HepG2 (cell line): ENCODE data around the gene GAREM1. TPM values are rescaled to one million over a fixed set of nuclear protein-coding genes. Genes with fewer than 3 reads are reported as not detected.

ENCODE experiments used
- ATAC-seq: fragments of 200-7000 bp; cut with Tn5 transposase; 3 replicates; pipeline ENCODE4 v1.9.1; 2020; ENCODE audit warnings: mild to moderate bottlenecking, moderate library complexity
- BruUV-seq: library from RNA; stranded (reverse); fragments of 400-500 nt; replicated peaks from 2 replicates; lab custom pipeline; 2021; lab: Mats Ljungman, UMichigan
- CTCF ChIA-PET: fragments of 300-600 bp; formaldehyde crosslinking; extraction: SDS; loops from one replicate; lab custom pipeline; 2021; ENCODE audit warnings: low total read pairs, inconsistent platforms, low intra/inter-chr PET ratio; lab: Yijun Ruan, JAX
- POLR2A ChIA-PET: fragments of 350-600 bp; sonication (Branson Sonifier 250); formaldehyde crosslinking; loops from one replicate; lab custom pipeline; 2020; ENCODE audit warnings: antibody characterized with exemption, inconsistent platforms; lab: Yijun Ruan, JAX
- DNase-seq: peaks from one replicate; pipeline ENCODE4 v3.0.0-alpha.2; 2015; ENCODE audit warnings: low spot score
- FAIRE-seq: peaks from 3 replicates; lab custom pipeline; 2011; peaks lifted over from hg19 to GRCh38; lab: Jason Lieb, UNC
- H2AFZ ChIP-seq: one replicate; pipeline ENCODE4 v1.6.1; 2011; ENCODE audit warnings: low read length, inconsistent platforms
- H3K27ac ChIP-seq: fragments of 300-600 bp; 3 replicates; pipeline ENCODE4 v1.8.0; 2011; ENCODE audit warnings: mixed run types, mild to moderate bottlenecking, mixed read lengths, low read length, inconsistent platforms; ENCODE audit not compliant: insufficient read depth; ENCODE audit errors: extremely low read length
- H3K27me3 ChIP-seq, 2 experiments: fragments of 200-600 bp in 1 of 2; 2 replicates in 1 of 2; 3 replicates in 1 of 2; pipeline versions ENCODE4 v1.6.0 to v1.8.0; 2011; ENCODE audit warnings: low read length in 2 of 2, mild to moderate bottlenecking in 2 of 2, moderate library complexity in 2 of 2, inconsistent platforms in 1 of 2; ENCODE audit not compliant: insufficient read depth in 2 of 2, control insufficient read depth in 1 of 2
- H3K36me3 ChIP-seq, 2 experiments: fragments of 200-600 bp in 1 of 2; replicated peaks in 1 of 2; 2 replicates in 1 of 2; 3 replicates in 1 of 2; pipeline versions ENCODE4 v1.5.1 to v1.8.0; 2011; ENCODE audit warnings: low read length in 2 of 2, inconsistent platforms in 1 of 2; ENCODE audit not compliant: insufficient read depth in 2 of 2, control insufficient read depth in 1 of 2
- H3K4me1 ChIP-seq: 2 replicates; pipeline ENCODE4 v1.5.1; 2012; ENCODE audit warnings: low read length, inconsistent platforms; ENCODE audit not compliant: insufficient read depth
- H3K4me2 ChIP-seq: 2 replicates; pipeline ENCODE4 v1.6.0; 2011; ENCODE audit warnings: low read depth, low read length, inconsistent platforms
- H3K4me3 ChIP-seq, 3 experiments: fragments of 200-600 bp in 1 of 3; sonication (generic), shearing (Covaris generic) in 1 of 3; replicated peaks in 1 of 3; 2 replicates each; pipeline ENCODE4 v1.5.1; 2011 to 2016; ENCODE audit warnings: low read length in 3 of 3, inconsistent platforms in 2 of 3, low read depth in 2 of 3, mild to moderate bottlenecking in 2 of 3, control low read depth in 1 of 3, mixed read lengths in 1 of 3; ENCODE audit not compliant: insufficient read depth in 1 of 3
- H3K79me2 ChIP-seq: one replicate; pipeline ENCODE4 v1.6.1; 2011; ENCODE audit warnings: low read length, inconsistent platforms; ENCODE audit not compliant: insufficient read depth
- H3K9ac ChIP-seq: 2 replicates; pipeline ENCODE4 v1.6.0; 2011; ENCODE audit warnings: mild to moderate bottlenecking, low read depth, low read length, inconsistent platforms; ENCODE audit not compliant: insufficient read depth
- H3K9me3 ChIP-seq: 2 replicates; pipeline ENCODE4 v1.5.1; 2012; ENCODE audit warnings: mild to moderate bottlenecking, low read length
- H4K20me1 ChIP-seq: 2 replicates; pipeline ENCODE4 v1.6.0; 2011; ENCODE audit warnings: inconsistent platforms, mild to moderate bottlenecking, low read length, moderate library complexity; ENCODE audit not compliant: insufficient read depth
- ADNP ChIP-seq: sonication (generic); formaldehyde crosslinking; IDR thresholded peaks from 2 replicates; pipeline ENCODE4 v1.4.0; 2020; ENCODE audit warnings: missing genetic modification reagents
- ARNT2 ChIP-seq: sonication (generic); formaldehyde crosslinking; IDR thresholded peaks from 2 replicates; pipeline ENCODE4 v1.8.0; 2022; ENCODE audit warnings: mild to moderate bottlenecking, low read depth, missing genetic modification reagents, moderate library complexity
- ATRX ChIP-seq: sonication (generic); formaldehyde crosslinking; IDR thresholded peaks from 2 replicates; pipeline ENCODE4 v1.4.0; 2020; ENCODE audit warnings: missing genetic modification reagents, borderline replicate concordance
- CENPBD1 ChIP-seq: sonication (generic); formaldehyde crosslinking; IDR thresholded peaks from 2 replicates; pipeline ENCODE4 v1.8.0; 2022; ENCODE audit warnings: missing genetic modification reagents, low read depth, mild to moderate bottlenecking, borderline replicate concordance
- DNMT3B ChIP-seq: conservative IDR thresholded peaks from 2 replicates; pipeline ENCODE4 v1.6.1; 2016; ENCODE audit warnings: missing biosample characterization, control low read depth
- EED ChIP-seq: sonication (generic); formaldehyde crosslinking; IDR thresholded peaks from 2 replicates; pipeline ENCODE4 v1.5.0; 2020; ENCODE audit warnings: mild to moderate bottlenecking, missing genetic modification reagents
- HCFC1 ChIP-seq: fragments of 150-350 bp; IDR thresholded peaks from 2 replicates; pipeline ENCODE4 v1.6.1; 2014; ENCODE audit warnings: low read depth, low read length
- NR2F6 ChIP-seq, 2 experiments: IDR thresholded peaks; 2 replicates each; pipeline ENCODE4 v1.6.1; 2016; ENCODE audit warnings: antibody characterized with exemption in 1 of 2, mild to moderate bottlenecking in 1 of 2
- RORA ChIP-seq: sonication (generic); formaldehyde crosslinking; IDR thresholded peaks from 2 replicates; pipeline ENCODE4 v1.5.0; 2020; ENCODE audit warnings: mild to moderate bottlenecking, missing genetic modification reagents, moderate library complexity
- ZBTB42 ChIP-seq: sonication (generic); formaldehyde crosslinking; IDR thresholded peaks from 2 replicates; pipeline ENCODE4 v1.5.0; 2020; ENCODE audit warnings: mild to moderate bottlenecking, missing genetic modification reagents
- ZMYM4 ChIP-seq: sonication (generic); formaldehyde crosslinking; IDR thresholded peaks from 2 replicates; pipeline ENCODE4 v1.8.1; 2023; ENCODE audit warnings: mild to moderate bottlenecking, missing genetic modification reagents
- ZNF180 ChIP-seq: sonication (generic); formaldehyde crosslinking; IDR thresholded peaks from 2 replicates; pipeline ENCODE4 v1.4.0; 2020; ENCODE audit warnings: low read depth, missing genetic modification reagents, borderline replicate concordance
- ZNF235 ChIP-seq: sonication (generic); formaldehyde crosslinking; IDR thresholded peaks from 2 replicates; pipeline ENCODE4 v1.8.1; 2023; ENCODE audit warnings: mild to moderate bottlenecking, missing genetic modification reagents, borderline replicate concordance
- ZNF276 ChIP-seq: sonication (generic); formaldehyde crosslinking; IDR thresholded peaks from 2 replicates; pipeline ENCODE4 v1.4.0; 2020; ENCODE audit warnings: mild to moderate bottlenecking, low read depth, missing genetic modification reagents
- ZNF350 ChIP-seq: sonication (generic); formaldehyde crosslinking; IDR thresholded peaks from 2 replicates; pipeline ENCODE4 v1.4.0; 2020; ENCODE audit warnings: mild to moderate bottlenecking, low read depth, missing genetic modification reagents, borderline replicate concordance
- ZNF709 ChIP-seq: sonication (generic); formaldehyde crosslinking; IDR thresholded peaks from 2 replicates; pipeline ENCODE4 v1.5.0; 2020; ENCODE audit warnings: mild to moderate bottlenecking, missing genetic modification reagents
- WGBS: methylation state at CpG from one replicate; pipeline ENCODE4 v1.1.6; 2017; ENCODE audit warnings: low lambda C conversion rate; 5-methylcytosine and 5-hydroxymethylcytosine counted together
- in situ Hi-C: cut with HindIII; loops from 2 replicates; pipeline ENCODE4 v1.10.0; 2017; ENCODE audit warnings: low pct_unique_long_range_greater_than_20kb; ENCODE audit not compliant: extremely low pct_ligation_motif_present
- intact Hi-C: fragments of 100-400 bp; cut with micrococcal nuclease; formaldehyde crosslinking; loops from one replicate; pipeline ENCODE4 v1.10.0; 2022; ENCODE audit not compliant: unreplicated experiment
- polyA plus RNA-seq, 8 experiments: library from polyadenylated mRNA; depleted of rRNA in 3 of 8; stranded (reverse) in 7 of 8; unstranded in 1 of 8; fragments of >200 nt; fragmentation: Illumina TruSeq in 4 of 8; extraction: Trizol in 4 of 8; gene quantifications; 2 replicates each; pipeline versions ENCODE4 v1.2.1 to v1.2.3, GENCODE V29; 2011 to 2016; ENCODE audit warnings: low read depth in 4 of 8, missing spikeins in 1 of 8, mixed read lengths in 1 of 8; ENCODE audit not compliant: insufficient read depth in 1 of 8
- total RNA-seq, 5 experiments: library from RNA; depleted of rRNA; stranded (reverse); fragments of >200 nt; fragmentation: Illumina TruSeq; extraction: Trizol; gene quantifications; 2 replicates each; pipeline ENCODE4 v1.2.3, GENCODE V29; 2016; ENCODE audit warnings: low read depth in 1 of 5
- TF ChIP-seq, protein P1 (sequence below): sonication (generic); formaldehyde crosslinking; IDR thresholded peaks from 2 replicates; pipeline ENCODE4 v1.4.0; 2020; ENCODE audit warnings: missing genetic modification reagents

Gene GAREM1
- total and polyA plus RNA-seq, 2 of the 13 experiments (the other 11 are each of a cell fraction or from before 2014, with no cell fraction given), result 2.5 to 2.9 TPM

DNA sequence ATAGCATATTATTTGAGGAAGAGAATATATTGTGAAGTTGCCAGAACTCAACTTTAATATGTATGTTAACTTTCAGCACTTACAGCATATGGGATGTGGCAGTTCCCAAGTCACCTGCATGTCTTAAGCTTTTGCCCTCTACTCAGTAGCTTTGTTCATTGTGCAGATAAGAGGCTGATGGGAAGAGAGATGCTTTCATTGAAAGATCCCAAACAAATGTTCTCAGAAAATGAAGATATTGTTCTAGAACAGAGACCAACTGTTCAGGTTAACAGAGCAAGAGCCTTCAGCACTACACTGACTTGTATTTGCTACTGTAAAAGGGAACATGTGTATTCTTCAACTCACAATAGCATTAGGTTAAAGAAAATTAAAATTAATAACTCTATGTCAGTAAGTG is 28.1 kb downstream of the GAREM1 start:
- Histone ChIP-seq H3K27ac (no peak overlapping the region), H3K27me3 (no peaks in the 10 kb centered on the region), H3K36me3 (no peaks in the 10 kb centered on the region), H4K20me1 (0 out of 2 replicates have a peak, but pooled peaks cover 2% of the 10 kb centered on the region), H3K4me3 (no peak overlapping the region), H3K79me2 (no peaks in the 10 kb centered on the region), H3K9me3 (no peaks in the 10 kb centered on the region), H3K4me2 (no peak overlapping the region), H3K9ac (no peak overlapping the region), H3K4me1 (no peaks in the 10 kb centered on the region), H2AFZ (no peak overlapping the region)
- intact Hi-C loops, result no loop called here
- POLR2A ChIA-PET, result no interaction called here
- FAIRE-seq, result no peak
- no peak for DNase-seq
- no TSS peak for BruUV-seq
- TF ChIP-seq ZNF709 (CRISPR knock-in tag), result no peak
- no peak for TF ChIP-seq RORA
- TF ChIP-seq ZBTB42 (CRISPR knock-in tag), result no peak
- TF ChIP-seq NR2F6 (IDR thresholded peaks at IDR 0.05), result no peak
- no peak for TF ChIP-seq NR2F6 (CRISPR knock-in tag; IDR thresholded peaks at IDR 0.05)
- in situ Hi-C loops, result no loop called here
- CTCF ChIA-PET, result no interaction called here
- no peak for ATAC-seq

DNA sequence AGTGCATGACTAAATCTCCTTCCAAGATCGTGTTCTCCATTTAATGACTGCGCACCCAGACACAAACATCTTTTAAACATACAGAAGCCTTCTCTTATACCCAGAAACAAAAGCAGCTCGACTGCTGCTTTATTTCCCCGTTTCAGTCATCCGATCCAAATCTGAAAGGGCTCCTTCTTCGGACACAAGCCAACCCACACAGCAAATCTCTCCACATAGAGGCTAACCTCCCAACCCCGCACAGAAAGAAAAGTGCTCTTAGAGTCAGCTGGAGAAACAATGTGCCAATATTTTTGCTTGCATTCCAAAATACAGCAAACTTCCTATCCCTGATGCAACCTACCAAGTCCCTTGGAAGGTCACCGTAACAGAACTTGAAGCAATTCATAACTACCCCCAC is 29.1 kb downstream of the GAREM1 start:
- Histone ChIP-seq H3K36me3 (no peaks in the 10 kb centered on the region), H3K9ac (no peak overlapping the region), H3K9me3 (no peaks in the 10 kb centered on the region), H3K4me2 (no peak overlapping the region), H3K79me2 (no peaks in the 10 kb centered on the region), H3K27ac (no peak overlapping the region), H2AFZ (no peak overlapping the region), H3K4me3 (no peak overlapping the region), H4K20me1 (0 out of 2 replicates have a peak, but pooled peaks cover 2% of the 10 kb centered on the region), H3K27me3 (no peaks in the 10 kb centered on the region), H3K4me1 (no peaks in the 10 kb centered on the region)
- in situ Hi-C loops, result no loop called here
- FAIRE-seq, result no peak
- POLR2A ChIA-PET, result no interaction called here
- 95% methylated on average over 8 of the region's 8 CpGs for WGBS
- no peak for ATAC-seq
- CTCF ChIA-PET, result no interaction called here
- no peak for DNase-seq
- BruUV-seq, result no TSS peak
- intact Hi-C loops, result no loop called here
- TF ChIP-seq, protein P1, sequence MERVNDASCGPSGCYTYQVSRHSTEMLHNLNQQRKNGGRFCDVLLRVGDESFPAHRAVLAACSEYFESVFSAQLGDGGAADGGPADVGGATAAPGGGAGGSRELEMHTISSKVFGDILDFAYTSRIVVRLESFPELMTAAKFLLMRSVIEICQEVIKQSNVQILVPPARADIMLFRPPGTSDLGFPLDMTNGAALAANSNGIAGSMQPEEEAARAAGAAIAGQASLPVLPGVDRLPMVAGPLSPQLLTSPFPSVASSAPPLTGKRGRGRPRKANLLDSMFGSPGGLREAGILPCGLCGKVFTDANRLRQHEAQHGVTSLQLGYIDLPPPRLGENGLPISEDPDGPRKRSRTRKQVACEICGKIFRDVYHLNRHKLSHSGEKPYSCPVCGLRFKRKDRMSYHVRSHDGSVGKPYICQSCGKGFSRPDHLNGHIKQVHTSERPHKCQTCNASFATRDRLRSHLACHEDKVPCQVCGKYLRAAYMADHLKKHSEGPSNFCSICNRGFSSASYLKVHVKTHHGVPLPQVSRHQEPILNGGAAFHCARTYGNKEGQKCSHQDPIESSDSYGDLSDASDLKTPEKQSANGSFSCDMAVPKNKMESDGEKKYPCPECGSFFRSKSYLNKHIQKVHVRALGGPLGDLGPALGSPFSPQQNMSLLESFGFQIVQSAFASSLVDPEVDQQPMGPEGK (CRISPR knock-in tag), result no peak
- TF ChIP-seq CENPBD1 (CRISPR knock-in tag) (no peak), HCFC1 (no peak), ZNF180 (CRISPR knock-in tag) (no peak), ADNP (no peak), ZNF235 (CRISPR knock-in tag) (no peak), ZNF276 (no peak), ZNF350 (CRISPR knock-in tag) (no peak), ZMYM4 (no peak), ARNT2 (no peak), ATRX (no peak), EED (CRISPR knock-in tag) (no peak), DNMT3B (CRISPR knock-in tag) (no peak)
